Suprapubic skin (tissue), 4 donors: ENCODE data around the gene PDE1C.

ENCODE experiments used
- CTCF ChIP-seq, 2 donors: fragments of 200-600 bp in 1 of 2; fragments of 450-650 bp in 1 of 2; sonication (generic) in 1 of 2; IDR thresholded peaks; one replicate each; pipeline ENCODE4 v1.5.1; 2016 to 2019; ENCODE audit warnings: antibody characterized with exemption in 2 of 2, mild to moderate bottlenecking in 1 of 2, moderate library complexity in 1 of 2
- POLR2A ChIP-seq, 2 donors: fragments of 450-650 bp; IDR thresholded peaks; one replicate each; pipeline ENCODE4 v1.6.1; 2017; ENCODE audit warnings: antibody characterized with exemption in 2 of 2, mild to moderate bottlenecking in 2 of 2, moderate library complexity in 2 of 2
- POLR2AphosphoS5 ChIP-seq, 3 donors: sonication (generic); formaldehyde crosslinking; IDR thresholded peaks; one replicate each; pipeline ENCODE4 v1.6.1; 2017; ENCODE audit warnings: antibody characterized with exemption in 3 of 3

GRCh38 chr7:31872545-31873370, 197.4 kb downstream of the PDE1C start:
- no peak for TF ChIP-seq CTCF (IDR thresholded peaks at IDR 0.05)
- TF ChIP-seq POLR2AphosphoS5 (IDR thresholded peaks at IDR 0.05): no peak
- TF ChIP-seq POLR2A (IDR thresholded peaks at IDR 0.05): no peak
